HG02642 (cell line): ENCODE results near the gene PRR23A.
"Not testable (repeated sequence)": the region's sequence is repeated elsewhere in the genome, so short reads cannot be mapped to it uniquely, and the experiment has no call there.

ENCODE experiments used
- ATAC-seq: cut with Tn5 transposase; IDR thresholded peaks from one replicate; pipeline ENCODE4 v1.9.1; 2021; ENCODE audit warnings: mild to moderate bottlenecking; ENCODE audit not compliant: unreplicated experiment, poor library complexity

The PRR23A gene

DNA sequence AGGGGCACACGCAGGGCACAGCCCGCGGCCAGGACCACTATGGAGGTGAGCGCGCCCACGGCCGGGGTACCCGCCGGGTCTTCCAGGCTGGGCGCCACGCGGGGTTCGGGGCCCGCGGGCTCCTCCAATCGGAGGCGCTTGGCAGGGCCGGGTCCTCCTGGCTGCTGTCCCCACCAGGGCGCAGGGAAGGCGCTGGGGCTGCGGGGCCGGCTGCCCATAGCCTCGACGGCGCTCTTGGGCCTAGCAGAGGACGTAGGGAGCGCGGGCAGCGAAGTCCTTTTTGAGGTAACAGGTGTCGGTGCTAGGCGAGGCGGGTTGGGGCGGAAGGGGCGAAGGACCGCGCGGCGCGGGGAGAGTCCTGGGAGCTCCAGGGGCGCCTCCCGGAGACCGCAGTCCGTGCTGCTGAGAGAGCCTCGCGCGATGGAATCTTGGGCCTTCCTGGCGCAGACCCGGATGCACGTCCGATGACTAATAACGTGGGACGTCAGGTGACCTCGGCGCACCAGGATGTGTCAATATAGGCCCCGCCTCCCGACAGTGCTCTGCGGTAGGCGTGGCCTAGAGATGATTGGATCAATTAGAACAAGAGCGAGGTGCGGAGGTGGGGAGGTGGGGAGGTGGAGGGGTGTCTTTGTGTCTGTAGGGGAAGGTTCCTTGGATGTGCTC, at the start of gene PRR23A:
Gene PRR23A (minus strand): TSS at position 218 of the 666 bp plus-strand sequence. CDS start 0 bp downstream, at position 218.
- ATAC-seq = no peak

- ATAC-seq = no peak
Measured at GRCh38 chr3:139052802-139053600, 46.9 kb upstream of the PRR23A start.

- no peak for ATAC-seq
Measured at GRCh38 chr3:139044366-139045210, 38.5 kb upstream of the PRR23A start, which contains the start of gene PRR23C. Gene PRR23C (minus strand): TSS chr3:139044892. CDS start chr3:139044620, 272 bp downstream.

DNA sequence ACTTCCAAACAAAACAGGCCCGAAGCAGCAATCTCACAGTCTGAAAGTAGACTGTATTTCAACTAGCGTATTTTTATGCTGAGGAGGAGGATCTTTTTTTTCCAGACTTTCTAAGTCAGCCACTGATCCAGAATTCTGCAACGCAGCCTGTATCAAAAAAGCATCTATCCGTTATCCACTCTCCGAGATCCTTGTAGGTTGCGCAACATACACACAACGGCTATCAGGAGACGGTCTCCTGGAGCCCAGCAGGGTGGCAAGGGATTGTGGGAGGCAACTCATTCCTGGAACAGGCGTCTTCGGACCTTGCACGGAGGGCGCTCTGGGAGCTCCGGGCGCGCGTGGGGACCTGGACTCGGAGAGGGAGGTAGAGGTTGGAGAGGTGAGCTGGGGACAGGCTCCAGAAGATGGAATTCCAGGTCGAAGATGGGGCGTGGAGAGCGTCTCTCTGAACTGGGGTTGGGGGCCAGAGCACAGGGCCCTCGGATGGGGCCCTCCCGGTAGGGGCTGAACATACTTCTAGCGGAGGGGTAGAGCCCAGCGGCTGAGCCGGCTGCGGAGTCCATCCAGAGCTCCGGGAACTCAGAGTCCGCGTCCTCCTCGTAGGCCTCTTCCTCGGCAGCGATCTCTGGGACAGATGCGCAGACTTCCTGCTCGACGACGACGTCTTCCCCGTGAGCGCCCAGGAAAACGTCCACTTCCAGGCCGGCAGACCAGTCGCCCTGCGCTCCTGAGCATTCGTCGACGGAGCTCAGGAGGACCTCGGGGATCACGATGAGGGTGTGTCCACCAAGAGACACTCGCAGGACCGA, 37.7 kb upstream of the PRR23A start:
- ATAC-seq = no peak

GRCh38 chr3:139037478-139037877, 31.4 kb upstream of the PRR23A start:
- no peak for ATAC-seq

GRCh38 chr3:139032326-139033002, 26.4 kb upstream of the PRR23A start:
- ATAC-seq = no peak

GRCh38 chr3:139030576-139030975, 24.5 kb upstream of the PRR23A start:
- not testable (repeated sequence) for ATAC-seq

GRCh38 chr3:139024968-139025367, 18.9 kb upstream of the PRR23A start:
- ATAC-seq = no peak

DNA sequence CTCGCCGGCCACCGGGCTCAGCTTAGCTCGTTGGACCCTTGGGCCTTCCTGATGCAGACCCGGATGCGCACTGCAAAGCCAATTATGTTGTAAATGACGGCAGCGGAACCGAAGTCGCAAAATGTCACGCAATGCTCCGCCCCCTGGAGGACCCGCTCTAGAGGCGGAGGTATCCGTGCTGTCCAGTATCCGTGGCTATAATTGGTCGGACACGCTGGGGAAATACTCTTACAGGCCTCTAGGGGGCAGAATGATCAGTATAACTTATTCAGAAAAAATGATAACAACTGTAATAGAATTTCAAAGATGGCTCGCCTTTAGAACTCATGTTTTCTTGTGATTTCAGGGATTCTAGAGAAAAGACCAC, 14.8 kb upstream of the PRR23A start, which contains the start of gene PRR23B:
Gene PRR23B (minus strand): TSS at position 59 of the 367 bp plus-strand sequence. CDS start 265 bp downstream, outside the sequence.
- no peak for ATAC-seq

DNA sequence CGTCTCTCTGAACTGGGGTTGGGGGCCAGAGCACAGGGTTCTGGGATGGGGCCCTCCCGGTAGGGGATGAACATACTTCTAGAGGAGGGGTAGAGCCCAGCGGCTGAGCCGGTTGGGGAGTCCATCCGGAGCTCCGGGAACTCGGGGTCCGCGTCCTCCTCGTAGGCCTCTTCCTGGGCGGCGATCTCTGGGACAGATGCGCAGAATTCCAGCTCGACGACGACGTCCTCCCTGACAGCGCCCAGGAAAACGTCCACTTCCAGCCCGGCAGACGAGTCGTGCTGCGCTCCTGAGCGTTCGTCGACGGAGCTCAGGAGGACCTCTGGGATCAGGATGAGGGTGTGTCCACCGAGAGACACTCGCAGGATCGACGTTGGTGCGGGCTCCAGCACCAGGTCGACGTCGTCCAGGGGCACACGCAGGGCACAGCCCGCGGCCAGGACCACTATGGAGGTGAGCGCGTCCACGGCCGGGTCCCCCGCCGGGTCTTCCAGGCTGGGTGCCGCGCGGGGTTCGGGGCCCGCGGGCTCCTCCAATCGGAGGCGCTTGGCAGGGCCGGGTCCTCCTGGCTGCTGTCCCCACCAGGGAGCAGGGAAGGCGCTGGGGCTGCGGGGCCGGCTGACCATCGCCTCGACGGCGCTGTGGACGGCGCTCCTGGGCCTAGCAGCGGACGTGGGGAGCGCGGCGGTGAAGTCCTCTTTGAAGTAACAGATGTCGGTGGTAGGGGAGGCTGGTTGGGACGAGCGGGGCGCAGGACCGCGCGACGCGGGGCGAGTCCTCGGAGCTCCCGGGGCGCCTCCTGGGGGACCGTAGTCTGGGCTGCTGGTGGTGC, 14.2 kb upstream of the PRR23A start:
- ATAC-seq = no peak

GRCh38 chr3:139016430-139017048, 10.5 kb upstream of the PRR23A start:
- no peak for ATAC-seq

DNA sequence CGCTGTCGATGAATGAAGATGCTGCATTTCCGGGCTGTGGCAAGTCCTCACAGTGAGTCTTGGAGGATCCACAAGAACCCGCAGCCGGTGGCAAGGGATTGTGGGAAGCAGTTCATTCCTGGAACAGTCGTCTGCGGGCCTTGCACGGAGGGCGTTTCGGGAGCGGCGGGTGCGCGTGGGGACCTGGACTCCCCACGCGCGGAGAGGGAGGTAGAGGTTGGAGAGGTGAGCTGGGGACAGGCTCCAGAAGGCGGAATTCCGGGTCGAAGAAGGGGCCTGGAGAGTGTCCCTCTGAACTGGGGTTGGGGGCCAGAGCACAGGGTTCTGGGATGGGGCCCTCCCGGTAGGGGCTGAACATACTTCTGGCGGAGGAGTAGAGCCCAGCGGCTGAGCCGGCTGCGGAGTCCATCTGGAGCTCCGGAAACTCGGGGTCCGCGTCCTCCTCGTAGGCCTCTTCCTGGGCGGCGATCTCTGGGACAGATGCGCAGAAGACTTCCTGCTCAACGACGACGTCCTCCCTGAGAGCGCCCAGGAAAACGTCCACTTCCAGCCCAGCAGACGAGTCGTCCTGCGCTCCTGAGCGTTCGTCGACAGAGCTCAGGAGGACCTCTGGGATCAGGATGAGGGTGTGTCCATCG, 593 bp downstream of the PRR23A start:
- ATAC-seq = no peak

- ATAC-seq = no peak
Measured at GRCh38 chr3:138995706-138996105, 10.4 kb downstream of the PRR23A start.

DNA sequence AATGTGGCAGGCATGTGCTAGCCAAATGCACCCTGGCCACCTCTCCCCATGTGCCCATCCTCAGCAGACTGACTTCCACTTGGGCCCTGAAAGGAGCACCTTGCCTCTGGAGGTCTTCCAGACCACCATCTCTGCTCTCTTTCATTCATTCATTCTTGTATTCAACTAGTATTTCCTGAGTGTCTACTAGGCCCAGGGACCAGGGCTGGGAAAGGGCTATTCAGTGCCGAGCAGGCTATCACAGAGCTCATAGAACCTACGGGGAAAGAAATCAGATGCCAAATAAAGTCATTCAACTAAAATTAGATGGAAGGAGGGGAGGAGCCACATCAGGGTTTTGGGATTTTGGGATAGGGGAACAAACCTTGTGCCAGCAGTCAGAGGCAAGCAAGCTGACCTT, 18.9 kb downstream of the PRR23A start:
- no peak for ATAC-seq

DNA sequence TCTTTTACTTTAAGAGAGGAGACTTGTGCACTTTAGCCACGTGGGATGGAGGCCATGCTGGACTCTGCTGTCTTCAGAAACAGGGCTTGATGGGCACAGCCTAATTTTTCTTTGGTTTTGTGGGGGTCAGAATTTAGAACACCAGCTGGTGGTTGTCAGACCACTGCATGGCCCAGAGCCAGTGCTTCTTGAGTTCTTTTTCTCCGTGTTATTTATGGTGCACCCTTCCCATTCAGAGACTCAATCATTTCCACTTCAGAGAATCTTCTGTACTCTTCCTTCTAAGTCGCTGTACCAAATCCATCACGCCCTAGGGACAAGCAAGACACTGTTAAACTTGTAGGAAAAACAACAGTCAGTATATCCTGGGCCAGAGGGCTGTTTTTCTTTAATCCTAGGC, 20.1 kb downstream of the PRR23A start:
- no peak for ATAC-seq

DNA sequence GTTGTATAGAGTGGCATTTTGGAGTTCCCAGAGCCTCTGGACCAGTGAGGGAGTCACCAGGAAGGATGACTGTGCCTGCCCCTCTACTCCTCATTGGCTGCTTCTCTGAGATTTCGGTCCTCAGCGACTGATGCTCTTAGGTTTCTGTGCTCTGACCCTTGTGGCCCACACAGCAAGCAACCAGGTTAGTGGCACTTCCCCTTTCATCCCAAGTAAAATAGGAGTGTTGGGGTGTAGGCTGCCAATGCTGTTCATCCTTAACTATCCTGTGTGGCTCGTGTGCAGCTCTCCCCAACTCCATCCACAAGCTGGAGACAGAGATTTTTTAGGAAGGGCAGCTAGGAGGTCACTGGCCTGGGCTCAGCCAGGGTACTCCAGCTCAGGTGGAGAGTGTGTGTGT, 21.3 kb downstream of the PRR23A start:
- no peak for ATAC-seq

GRCh38 chr3:138976047-138976446, 30.0 kb downstream of the PRR23A start:
- no peak for ATAC-seq

- no peak for ATAC-seq
Measured at GRCh38 chr3:138975351-138975750, 30.7 kb downstream of the PRR23A start.
